Lower lobe of right lung (tissue), 2 donors: ENCODE data around the gene TMEM101. TPM values are rescaled to one million over a fixed set of nuclear protein-coding genes. Genes with fewer than 3 reads are reported as not detected.

Source experiments
- ATAC-seq, 2 donors: fragments of 200-7000 bp; cut with Tn5 transposase; one replicate each; pipeline ENCODE4 v1.9.1; 2020 to 2022; ENCODE audit warnings: mild to moderate bottlenecking in 2 of 2, moderate library complexity in 2 of 2
- DNase-seq: peaks from one replicate; pipeline ENCODE4 v3.0.0-alpha.2; 2020
- H3K27ac ChIP-seq: fragments of 200-600 bp; one replicate; pipeline ENCODE4 v1.8.0; 2022
- H3K27me3 ChIP-seq: fragments of 200-600 bp; one replicate; pipeline ENCODE4 v1.8.0; 2022; ENCODE audit warnings: low read depth
- H3K36me3 ChIP-seq: fragments of 200-600 bp; one replicate; pipeline ENCODE4 v1.8.0; 2022; ENCODE audit warnings: mild to moderate bottlenecking
- H3K4me1 ChIP-seq: fragments of 200-600 bp; one replicate; pipeline ENCODE4 v1.8.0; 2022
- H3K4me3 ChIP-seq: fragments of 200-600 bp; one replicate; pipeline ENCODE4 v1.8.0; 2022; ENCODE audit warnings: mild to moderate bottlenecking
- H3K9me3 ChIP-seq: fragments of 200-600 bp; one replicate; pipeline ENCODE4 v1.8.0; 2022
- intact Hi-C: fragments of 100-400 bp; cut with DNase I; formaldehyde crosslinking; loops from one replicate; pipeline ENCODE4 v1.11.0; 2022
- long read RNA-seq: library from polyadenylated mRNA; unstranded; transcript quantifications from one replicate; pipeline ENCODE4 v2.0.0, GENCODE V29; 2021
- total RNA-seq: library from RNA; stranded (reverse); fragmentation: NEBNext Ultra II Directional; extraction: Animal tissue kit (Norgen Biotek cat#: 25700); gene quantifications from one replicate; pipeline ENCODE4 v1.2.1, GENCODE V29; 2021
- TF ChIP-seq, protein P1 (sequence below): fragments of 200-600 bp; IDR thresholded peaks from one replicate; pipeline ENCODE4 v1.8.0; 2022; ENCODE audit warnings: antibody characterized with exemption, mild to moderate bottlenecking
- donor health status: DM: no; HTN: yes; CAD: no; lungs with severe emphysema.

Gene TMEM101
- 28.4 TPM for total RNA-seq
- long read RNA-seq, transcript TMEM101-201 (4 exons, 1,536 nt): major isoform, 47 of 56 reads
- long read RNA-seq, partial matches to known transcripts: 6 of 56 reads
- long read RNA-seq, other reads (novel, unspliced or antisense): 3 of 56 reads

DNA sequence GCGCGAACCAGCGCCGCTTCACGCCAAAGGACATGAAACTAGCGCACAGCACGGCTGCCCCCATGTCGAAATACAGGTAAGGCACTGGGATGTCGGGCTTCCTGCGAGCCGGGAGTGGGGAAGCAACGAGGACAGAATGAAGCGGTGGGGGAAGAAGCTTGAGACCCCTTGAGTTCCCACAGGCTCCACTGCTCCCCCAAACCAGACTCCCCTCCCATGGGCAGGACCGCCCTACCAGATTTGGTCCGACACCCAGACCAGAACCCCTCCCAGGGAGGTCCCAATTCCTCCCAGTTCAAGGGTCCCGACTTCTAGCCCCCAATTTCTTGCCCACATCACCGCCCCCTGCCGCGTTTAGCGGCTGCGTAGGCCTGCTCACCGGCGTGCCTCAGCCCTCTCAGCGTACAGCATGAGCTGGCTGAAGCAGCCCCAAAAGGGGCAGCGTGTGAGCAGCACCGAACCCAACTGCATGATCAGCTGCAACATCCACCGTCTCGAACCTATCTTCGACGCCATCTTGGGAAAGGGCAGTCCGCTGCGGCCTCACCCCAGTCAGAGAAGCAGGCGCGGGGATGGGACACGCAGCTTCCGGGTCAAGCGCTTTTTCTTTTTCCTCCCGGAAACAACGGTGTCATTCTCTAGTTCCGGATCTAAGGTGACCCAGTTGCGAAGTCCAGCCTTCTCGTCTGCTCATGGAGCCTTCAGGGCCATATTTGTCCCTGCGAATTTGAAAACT, at the start of gene TMEM101:
Gene TMEM101, minus strand, starts transcription at position 527 of the 736 bp plus-strand sequence. Its CDS starts 11 bp downstream, at position 516.
- Histone ChIP-seq H3K27me3 (no peaks in the 10 kb centered on the region), H3K4me3 (peak within 1 kb of the TSS; percentile 84), H3K27ac (peak within 1 kb of the TSS; percentile 82), H3K4me1 (peaks cover 10% of the 10 kb centered on the region), H3K9me3 (no peaks in the 10 kb centered on the region), H3K36me3 (peaks cover 22% of the 10 kb centered on the region)
- DNase-seq: peak; percentile 94
- peak; percentile 96 to 97 for ATAC-seq
- intact Hi-C loops: no loop called here
- TF ChIP-seq, protein P1, sequence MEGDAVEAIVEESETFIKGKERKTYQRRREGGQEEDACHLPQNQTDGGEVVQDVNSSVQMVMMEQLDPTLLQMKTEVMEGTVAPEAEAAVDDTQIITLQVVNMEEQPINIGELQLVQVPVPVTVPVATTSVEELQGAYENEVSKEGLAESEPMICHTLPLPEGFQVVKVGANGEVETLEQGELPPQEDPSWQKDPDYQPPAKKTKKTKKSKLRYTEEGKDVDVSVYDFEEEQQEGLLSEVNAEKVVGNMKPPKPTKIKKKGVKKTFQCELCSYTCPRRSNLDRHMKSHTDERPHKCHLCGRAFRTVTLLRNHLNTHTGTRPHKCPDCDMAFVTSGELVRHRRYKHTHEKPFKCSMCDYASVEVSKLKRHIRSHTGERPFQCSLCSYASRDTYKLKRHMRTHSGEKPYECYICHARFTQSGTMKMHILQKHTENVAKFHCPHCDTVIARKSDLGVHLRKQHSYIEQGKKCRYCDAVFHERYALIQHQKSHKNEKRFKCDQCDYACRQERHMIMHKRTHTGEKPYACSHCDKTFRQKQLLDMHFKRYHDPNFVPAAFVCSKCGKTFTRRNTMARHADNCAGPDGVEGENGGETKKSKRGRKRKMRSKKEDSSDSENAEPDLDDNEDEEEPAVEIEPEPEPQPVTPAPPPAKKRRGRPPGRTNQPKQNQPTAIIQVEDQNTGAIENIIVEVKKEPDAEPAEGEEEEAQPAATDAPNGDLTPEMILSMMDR: no peak

DNA sequence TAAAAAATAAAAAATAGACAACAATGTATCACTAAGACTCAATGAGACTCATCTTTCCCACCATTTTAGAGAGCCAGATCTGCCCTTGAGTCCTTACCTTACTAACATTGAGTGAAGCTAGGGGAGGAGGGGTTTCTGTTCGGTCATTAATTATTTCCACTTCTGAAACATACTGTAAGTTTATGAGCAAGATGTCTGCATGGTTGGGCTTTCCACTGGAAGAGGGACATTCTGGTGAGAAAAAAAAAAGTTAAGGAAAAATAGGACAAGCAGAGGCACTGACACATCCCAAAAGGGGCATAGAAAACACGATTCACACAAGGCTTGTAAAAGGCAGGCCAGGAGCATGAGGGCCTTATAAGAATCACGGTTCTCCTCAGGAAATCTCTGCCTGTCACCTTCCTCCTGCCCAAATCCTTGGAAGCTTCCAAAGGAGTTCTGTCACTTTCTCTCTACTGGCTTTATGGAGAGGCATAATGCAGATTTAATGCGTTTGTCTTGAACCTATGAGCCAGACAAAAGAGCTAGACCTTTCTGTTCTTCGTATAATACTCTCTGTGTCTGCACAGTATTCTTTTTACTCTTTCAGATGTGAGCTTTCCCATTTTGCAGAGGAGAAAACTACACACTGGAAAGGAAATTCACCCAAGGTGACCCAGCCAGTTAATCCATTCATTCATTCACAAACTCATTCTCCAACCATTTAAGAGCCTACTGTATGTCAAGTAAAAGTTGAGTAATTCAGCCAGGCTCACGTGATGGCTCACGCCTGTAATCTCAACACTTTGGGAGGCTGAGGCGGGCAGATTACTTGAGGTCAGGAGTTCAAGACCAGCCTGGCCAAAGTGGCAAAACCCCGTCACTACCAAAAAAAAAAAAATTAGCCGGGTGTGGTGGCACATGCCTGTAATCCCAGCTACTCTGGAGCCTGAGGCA, 49.2 kb upstream of the TMEM101 start:
- ATAC-seq: no peak

DNA sequence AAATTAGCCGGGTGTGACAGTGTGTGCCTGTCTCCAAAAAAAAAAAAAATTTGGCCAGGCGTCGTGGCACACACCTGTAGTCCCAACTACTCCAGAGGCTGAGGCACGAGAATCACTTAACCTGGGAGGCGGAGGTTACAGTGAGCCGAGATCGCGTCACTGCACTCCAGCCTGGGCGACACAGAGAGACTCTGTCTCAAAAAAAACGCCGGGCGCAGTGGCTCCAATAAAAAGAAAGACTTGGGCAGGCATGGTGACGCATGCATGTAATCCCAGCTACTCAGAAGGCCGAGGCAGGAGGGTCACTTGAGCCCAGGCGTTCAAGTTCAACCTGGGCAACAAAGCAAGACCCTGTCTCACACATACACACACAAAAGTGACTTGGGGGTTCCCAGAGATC, 48.1 kb upstream of the TMEM101 start:
- peaks cover 22% of the 10 kb centered on the region for H3K4me1 ChIP-seq
- no peak overlapping the region for H3K4me3 ChIP-seq
- no peaks in the 10 kb centered on the region for H3K27me3 ChIP-seq
- no peaks in the 10 kb centered on the region for H3K9me3 ChIP-seq
- ATAC-seq: no peak
- H3K27ac ChIP-seq: no peak overlapping the region
- DNase-seq: no peak
- TF ChIP-seq, protein P1: no peak
- H3K36me3 ChIP-seq: peaks cover 56% of the 10 kb centered on the region
- intact Hi-C loops: no loop called here

More for the DNA sequence above, 49.2 kb upstream of the TMEM101 start:
- peaks cover 45% of the 10 kb centered on the region for H3K36me3 ChIP-seq
- no peak overlapping the region for H3K4me3 ChIP-seq
- TF ChIP-seq, protein P1: no peak
- H3K4me1 ChIP-seq: peaks cover 23% of the 10 kb centered on the region
- H3K27ac ChIP-seq: no peak overlapping the region
- no peaks in the 10 kb centered on the region for H3K9me3 ChIP-seq
- no peaks in the 10 kb centered on the region for H3K27me3 ChIP-seq
- no peak for DNase-seq
- intact Hi-C loops: no loop called here

DNA sequence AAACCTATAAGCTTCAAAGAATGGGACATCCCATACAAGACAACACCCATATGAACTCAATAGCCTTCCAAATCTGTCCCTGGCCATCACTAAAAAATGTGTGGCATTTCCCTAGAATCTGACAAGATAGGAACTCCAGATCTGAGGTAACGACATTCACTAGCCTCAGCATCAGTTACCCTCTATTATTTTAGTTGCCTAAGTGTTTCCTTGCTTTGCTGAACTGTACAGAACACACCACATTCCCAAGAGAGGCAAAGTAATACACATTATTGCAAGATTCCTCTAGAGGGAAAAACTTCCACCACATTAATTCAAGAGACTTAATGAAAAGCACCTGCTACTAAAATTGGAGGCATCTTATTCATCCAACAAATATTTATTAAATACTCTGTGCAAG, 46.7 kb upstream of the TMEM101 start:
- H3K27ac ChIP-seq: no peak overlapping the region
- DNase-seq (no peak), ATAC-seq (no peak)
- no peak overlapping the region for H3K4me3 ChIP-seq
- peaks cover 9% of the 10 kb centered on the region for H3K4me1 ChIP-seq
- peaks cover 70% of the 10 kb centered on the region for H3K36me3 ChIP-seq
- TF ChIP-seq, protein P1: no peak
- intact Hi-C loops: no loop called here
- H3K9me3 ChIP-seq: no peaks in the 10 kb centered on the region
- H3K27me3 ChIP-seq: no peaks in the 10 kb centered on the region

DNA sequence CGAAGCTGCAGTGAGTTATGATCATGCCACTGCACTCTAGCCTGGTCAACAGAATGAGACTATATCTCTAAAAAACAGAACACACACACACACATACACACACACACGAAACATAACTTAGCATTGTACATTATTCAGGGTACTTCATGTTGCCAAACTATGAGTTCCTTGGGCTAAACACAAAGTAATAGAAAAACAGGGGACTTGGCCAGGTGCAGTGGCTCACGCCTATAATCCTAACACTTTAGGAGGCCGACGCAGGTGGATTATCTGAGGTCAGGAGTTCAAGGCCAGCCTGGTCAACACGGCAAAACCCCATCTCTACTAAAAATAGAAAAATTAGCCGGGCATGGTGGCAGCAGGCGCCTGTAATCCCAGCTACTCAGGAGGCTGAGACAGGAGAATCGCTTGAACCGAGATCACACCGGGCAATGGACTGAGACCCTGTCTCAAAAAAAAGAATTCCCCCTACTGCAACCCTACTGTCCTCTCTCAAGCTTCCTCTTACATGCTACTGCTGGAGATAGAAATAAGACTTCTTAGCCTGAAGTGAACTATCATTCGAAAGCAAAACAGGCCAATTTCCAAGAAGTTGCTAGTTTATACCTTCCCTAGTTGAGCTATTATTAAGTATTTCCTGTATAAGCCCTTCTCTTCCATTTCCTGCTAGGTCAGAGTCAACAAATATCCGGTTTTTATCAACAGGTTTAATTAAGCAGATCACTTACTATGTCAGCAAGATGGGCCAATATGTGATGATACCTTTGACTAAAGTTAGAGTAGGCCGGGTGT, 44.5 kb upstream of the TMEM101 start:
- peaks cover 89% of the 10 kb centered on the region for H3K36me3 ChIP-seq
- no peaks in the 10 kb centered on the region for H3K27me3 ChIP-seq
- intact Hi-C loops: no loop called here
- no peaks in the 10 kb centered on the region for H3K9me3 ChIP-seq
- no peak overlapping the region for H3K27ac ChIP-seq
- TF ChIP-seq, protein P1: no peak
- DNase-seq (no peak), ATAC-seq (no peak)
- H3K4me1 ChIP-seq: no peaks in the 10 kb centered on the region
- no peak overlapping the region for H3K4me3 ChIP-seq
